GM21515 (cell line): ENCODE data around the gene C21orf58.

ENCODE experiments used
- ATAC-seq: cut with Tn5 transposase; IDR thresholded peaks from one replicate; pipeline ENCODE4 v1.9.1; 2021; ENCODE audit not compliant: unreplicated experiment

The C21orf58 gene

GRCh38 chr21:46264690-46265144, 59.0 kb downstream of the C21orf58 start:
- no peak for ATAC-seq

- ATAC-seq = no peak
Observed at GRCh38 chr21:46264046-46264689, 59.5 kb downstream of the C21orf58 start.

GRCh38 chr21:46256501-46256994, 67.1 kb downstream of the C21orf58 start:
- no peak for ATAC-seq

- ATAC-seq = no peak
Observed at GRCh38 chr21:46255758-46256337, 67.8 kb downstream of the C21orf58 start.

- no peak for ATAC-seq
Observed at GRCh38 chr21:46255166-46255565, 68.5 kb downstream of the C21orf58 start.

GRCh38 chr21:46254208-46254975, 69.3 kb downstream of the C21orf58 start:
- ATAC-seq = no peak

- ATAC-seq = no peak
Observed at GRCh38 chr21:46253610-46254124, 70.0 kb downstream of the C21orf58 start.

- no peak for ATAC-seq
Observed at GRCh38 chr21:46252840-46253239, 70.8 kb downstream of the C21orf58 start.
